Keratinocyte (primary cell): Measurements from ENCODE around the gene APPL2. TPM values are rescaled to one million over a fixed set of nuclear protein-coding genes. Genes with fewer than 3 reads are reported as not detected.

Source experiments
- DNase-seq: peaks from one replicate; pipeline ENCODE4 v3.0.0-alpha.2; 2011; ENCODE audit warnings: low read depth, missing footprints, low spot score
- FAIRE-seq: peaks from 2 replicates; lab custom pipeline; 2011; peaks lifted over from hg19 to GRCh38; lab: Jason Lieb, UNC
- H2AFZ ChIP-seq: 2 replicates; pipeline ENCODE4 v1.6.0; 2012; ENCODE audit warnings: low read length, control low read depth, inconsistent platforms; ENCODE audit not compliant: control insufficient read depth
- H3K27ac ChIP-seq: 2 replicates; pipeline ENCODE4 v1.5.1; 2011; ENCODE audit warnings: low read length; ENCODE audit not compliant: control insufficient read depth, insufficient read depth
- H3K27me3 ChIP-seq: 3 replicates; pipeline ENCODE4 v1.6.0; 2011; ENCODE audit warnings: low read length; ENCODE audit not compliant: control insufficient read depth, insufficient read depth; ENCODE audit errors: extremely low read depth
- H3K36me3 ChIP-seq, 2 experiments: 2 replicates in 1 of 2; 3 replicates in 1 of 2; pipeline ENCODE4 v1.5.1; 2011; ENCODE audit warnings: low read length in 2 of 2, mild to moderate bottlenecking in 1 of 2; ENCODE audit not compliant: control insufficient read depth in 2 of 2, insufficient read depth in 2 of 2; ENCODE audit errors: extremely low read depth in 1 of 2
- H3K4me1 ChIP-seq: 3 replicates; pipeline ENCODE4 v1.5.1; 2011; ENCODE audit warnings: low read length; ENCODE audit not compliant: control insufficient read depth, insufficient read depth; ENCODE audit errors: extremely low read depth
- H3K4me2 ChIP-seq: 3 replicates; pipeline ENCODE4 v1.6.0; 2011; ENCODE audit warnings: low read depth, low read length; ENCODE audit not compliant: control insufficient read depth, insufficient read depth; ENCODE audit errors: extremely low read depth
- H3K4me3 ChIP-seq, 3 experiments: fragments of 200-600 bp in 1 of 3; sonication (generic) in 1 of 3; 2 replicates in 2 of 3; 3 replicates in 1 of 3; pipeline ENCODE4 v1.5.1; 2011 to 2016; ENCODE audit warnings: low read length in 3 of 3, mild to moderate bottlenecking in 3 of 3, control low read depth in 2 of 3, inconsistent platforms in 1 of 3, low read depth in 1 of 3, mixed read lengths in 1 of 3, mixed run types in 1 of 3, moderate library complexity in 1 of 3; ENCODE audit not compliant: control insufficient read depth in 2 of 3, insufficient read depth in 2 of 3; ENCODE audit errors: extremely low read depth in 1 of 3
- H3K79me2 ChIP-seq: 2 replicates; pipeline ENCODE4 v1.6.0; 2012; ENCODE audit warnings: low read length; ENCODE audit not compliant: control insufficient read depth, insufficient read depth
- H3K9ac ChIP-seq: 3 replicates; pipeline ENCODE4 v1.6.0; 2011; ENCODE audit warnings: low read length; ENCODE audit not compliant: control insufficient read depth, insufficient read depth; ENCODE audit errors: extremely low read depth
- H3K9me1 ChIP-seq: 3 replicates; pipeline ENCODE4 v1.6.0; 2011; ENCODE audit warnings: low read length; ENCODE audit not compliant: control insufficient read depth, insufficient read depth; ENCODE audit errors: extremely low read depth
- H3K9me3 ChIP-seq: 2 replicates; pipeline ENCODE4 v1.5.1; 2012; ENCODE audit warnings: low read depth, low read length; ENCODE audit not compliant: control insufficient read depth
- H4K20me1 ChIP-seq: 3 replicates; pipeline ENCODE4 v1.6.0; 2011; ENCODE audit warnings: low read length; ENCODE audit not compliant: control insufficient read depth, insufficient read depth; ENCODE audit errors: extremely low read depth
- CTCF ChIP-seq, 3 experiments: IDR thresholded peaks in 1 of 3; conservative IDR thresholded peaks in 1 of 3; optimal IDR thresholded peaks in 1 of 3; 2 replicates in 2 of 3; 3 replicates in 1 of 3; pipeline versions ENCODE3 to v1.5.1; 2011; ENCODE audit warnings: low read length in 3 of 3, mild to moderate bottlenecking in 3 of 3, moderate library complexity in 2 of 3, control low read depth in 1 of 3, inconsistent platforms in 1 of 3; ENCODE audit not compliant: insufficient read depth in 2 of 3; ENCODE audit errors: extremely low read depth in 1 of 3
- EZH2 ChIP-seq: IDR thresholded peaks from one replicate; pipeline ENCODE4 v1.6.1; 2012; ENCODE audit warnings: inconsistent platforms, mild to moderate bottlenecking, low read length, moderate library complexity
- dilution Hi-C: fragments of 300-500 bp; cut with MboI; formaldehyde crosslinking; loops from one replicate; pipeline ENCODE4 v1.7.0; 2020; ENCODE audit warnings: low sequenced_read_pairs; ENCODE audit not compliant: extremely low pct_ligation_motif_present
- polyA plus RNA-seq, 5 experiments: library from polyadenylated mRNA; depleted of rRNA in 3 of 5; stranded (reverse) in 3 of 5; stranded (forward) in 1 of 5; unstranded in 1 of 5; fragments of >200 nt; gene quantifications; 1 replicate in 1 of 5; 2 replicates in 3 of 5; 3 replicates in 1 of 5; pipeline versions ENCODE4 v1.2.1 to v1.2.3, GENCODE V29; 2011 to 2012; ENCODE audit warnings: missing spikeins in 2 of 5, low read depth in 1 of 5, low replicate concordance in 1 of 5

APPL2 gene
- polyA plus RNA-seq, 1 donor (not counting 4 experiments of a cell fraction or from before 2014, with no cell fraction given): 26.1 TPM

- Histone ChIP-seq H3K4me2 (no peak overlapping the region), H3K9ac (no peak overlapping the region), H3K4me1 (no peaks in the 10 kb centered on the region), H3K4me3 (no peak overlapping the region), H2AFZ (no peak overlapping the region), H3K9me3 (no peaks in the 10 kb centered on the region), H4K20me1 (no peaks in the 10 kb centered on the region), H3K27me3 (no peaks in the 10 kb centered on the region), H3K79me2 (no peaks in the 10 kb centered on the region), H3K27ac (no peak overlapping the region), H3K36me3 (peaks cover 20 to 30% of the 10 kb centered on the region in 2 experiments), H3K9me1 (no peaks in the 10 kb centered on the region)
- no peak for DNase-seq
- TF ChIP-seq EZH2 (no peak), CTCF (optimal IDR thresholded peaks at IDR 0.05 in 1 of 3, IDR thresholded peaks at IDR 0.05 in 1 of 3, conservative IDR thresholded peaks at IDR 0.05 in 1 of 3; ENCODE audit: extremely low read depth in 1 of 3, insufficient read depth in 2 of 3, low read length in 3 of 3) (no peak)
- FAIRE-seq: no peak
- dilution Hi-C loops: no loop called here
Observed at GRCh38 chr12:105194947-105195346, 41.0 kb downstream of the APPL2 start.

- no peak overlapping the region for H3K4me3 ChIP-seq
- FAIRE-seq (no peak), DNase-seq (no peak)
- H3K9ac ChIP-seq: no peak overlapping the region
- no peaks in the 10 kb centered on the region for H3K4me1 ChIP-seq
- H3K9me1 ChIP-seq: no peaks in the 10 kb centered on the region
- no peaks in the 10 kb centered on the region for H3K27me3 ChIP-seq
- no peak for TF ChIP-seq CTCF (optimal IDR thresholded peaks at IDR 0.05 in 1 of 3, IDR thresholded peaks at IDR 0.05 in 1 of 3, conservative IDR thresholded peaks at IDR 0.05 in 1 of 3; ENCODE audit: extremely low read depth in 1 of 3, insufficient read depth in 2 of 3, low read length in 3 of 3)
- TF ChIP-seq EZH2: no peak
- no peak overlapping the region for H3K27ac ChIP-seq
- no peaks in the 10 kb centered on the region for H3K9me3 ChIP-seq
- H3K79me2 ChIP-seq: no peaks in the 10 kb centered on the region
- no peaks in the 10 kb centered on the region for H4K20me1 ChIP-seq
- H2AFZ ChIP-seq: no peak overlapping the region
- no peak overlapping the region for H3K4me2 ChIP-seq
- peaks cover 17 to 30% of the 10 kb centered on the region in 2 experiments for H3K36me3 ChIP-seq
- dilution Hi-C loops: no loop called here
Observed at GRCh38 chr12:105192624-105193225, 43.2 kb downstream of the APPL2 start.
